Endothelial cell of umbilical vein (primary cell): ENCODE data around the gene ARHGAP31. TPM values are rescaled to one million over a fixed set of nuclear protein-coding genes. Genes with fewer than 3 reads are reported as not detected.

Experiments
- BruUV-seq: library from RNA; stranded (reverse); fragments of 400-500 nt; replicated peaks from 2 replicates; lab custom pipeline; 2021; lab: Mats Ljungman, UMichigan
- CTCF ChIA-PET: fragments of 300-600, 350-600 bp; sonication (Branson Sonifier 250); formaldehyde crosslinking; loops from one replicate; lab custom pipeline; 2021; ENCODE audit warnings: antibody characterized with exemption, inconsistent platforms; lab: Charles Lee
- POLR2A ChIA-PET: fragments of 300-600, 350-600 bp; sonication (Branson Sonifier 250); formaldehyde crosslinking; loops from one replicate; lab custom pipeline; 2021; ENCODE audit warnings: antibody characterized with exemption, inconsistent platforms; lab: Charles Lee
- DNase-seq: peaks from one replicate; pipeline ENCODE4 v3.0.0-alpha.2; 2011; ENCODE audit warnings: low read depth, low spot score
- FAIRE-seq: peaks from 2 replicates; lab custom pipeline; 2011; peaks lifted over from hg19 to GRCh38; lab: Jason Lieb, UNC
- H2AFZ ChIP-seq: 2 replicates; pipeline ENCODE4 v1.6.0; 2012; ENCODE audit warnings: low read depth, low read length, control low read depth, inconsistent platforms
- H3K27ac ChIP-seq: 2 replicates; pipeline ENCODE4 v1.5.1; 2011; ENCODE audit warnings: low read depth, mild to moderate bottlenecking, control low read depth, low read length, moderate library complexity; ENCODE audit not compliant: insufficient read depth
- H3K27me3 ChIP-seq, 2 experiments: 2 replicates each; pipeline versions ENCODE4 v1.6.0 to v1.6.1; 2011; ENCODE audit warnings: low read length in 2 of 2, mixed read lengths in 1 of 2; ENCODE audit not compliant: control insufficient read depth in 2 of 2, insufficient read depth in 2 of 2
- H3K36me3 ChIP-seq, 2 experiments: 2 replicates in 1 of 2; 3 replicates in 1 of 2; pipeline ENCODE4 v1.5.1; 2011; ENCODE audit warnings: low read length in 2 of 2, mild to moderate bottlenecking in 1 of 2, moderate library complexity in 1 of 2; ENCODE audit not compliant: control insufficient read depth in 2 of 2, insufficient read depth in 2 of 2; ENCODE audit errors: extremely low read depth in 1 of 2
- H3K4me1 ChIP-seq: 3 replicates; pipeline ENCODE4 v1.5.1; 2011; ENCODE audit warnings: mild to moderate bottlenecking, low read length; ENCODE audit not compliant: control insufficient read depth, insufficient read depth; ENCODE audit errors: extremely low read depth
- H3K4me2 ChIP-seq: 2 replicates; pipeline ENCODE4 v1.6.1; 2011; ENCODE audit warnings: low read length, control low read depth, mixed read lengths; ENCODE audit not compliant: insufficient read depth
- H3K4me3 ChIP-seq, 3 experiments: fragments of 200-600 bp in 1 of 3; sonication (generic), shearing (Covaris generic) in 1 of 3; replicated peaks in 1 of 3; 2 replicates each; pipeline ENCODE4 v1.5.1; 2011 to 2016; ENCODE audit warnings: control low read depth in 3 of 3, low read length in 3 of 3, mild to moderate bottlenecking in 2 of 3, inconsistent platforms in 1 of 3, low read depth in 1 of 3, moderate library complexity in 1 of 3; ENCODE audit not compliant: insufficient read depth in 1 of 3
- H3K79me2 ChIP-seq: 2 replicates; pipeline ENCODE4 v1.6.0; 2012; ENCODE audit warnings: low read length, inconsistent platforms; ENCODE audit not compliant: control insufficient read depth, insufficient read depth
- H3K9ac ChIP-seq: replicated peaks from 2 replicates; pipeline ENCODE3; 2011; ENCODE audit warnings: low read length, control low read depth; ENCODE audit not compliant: insufficient read depth; ENCODE audit errors: extremely low read depth
- H3K9me1 ChIP-seq: replicated peaks from 3 replicates; pipeline ENCODE4 v1.6.0; 2011; ENCODE audit warnings: mild to moderate bottlenecking, low read length; ENCODE audit not compliant: control insufficient read depth, insufficient read depth; ENCODE audit errors: extremely low read depth
- H3K9me3 ChIP-seq: replicated peaks from 2 replicates; pipeline ENCODE4 v1.5.1; 2012; ENCODE audit warnings: low read length, inconsistent platforms; ENCODE audit not compliant: control insufficient read depth, insufficient read depth
- H4K20me1 ChIP-seq: replicated peaks from 2 replicates; pipeline ENCODE3; 2011; ENCODE audit warnings: mild to moderate bottlenecking, low read length; ENCODE audit not compliant: control insufficient read depth, insufficient read depth; ENCODE audit errors: extremely low read depth
- EZH2 ChIP-seq: IDR thresholded peaks from 2 replicates; pipeline ENCODE4 v1.6.1; 2012; ENCODE audit warnings: borderline replicate concordance, low read depth, mild to moderate bottlenecking, moderate library complexity, low read length, inconsistent platforms; ENCODE audit not compliant: severe bottlenecking
- GATA2 ChIP-seq: IDR thresholded peaks from 2 replicates; pipeline ENCODE4 v1.7.0; 2011; ENCODE audit warnings: low read depth, mild to moderate bottlenecking, moderate library complexity, mixed read lengths, low read length; ENCODE audit not compliant: insufficient read length, insufficient read depth
- JUN ChIP-seq: IDR thresholded peaks from 2 replicates; pipeline ENCODE4 v1.6.1; 2011; ENCODE audit warnings: borderline replicate concordance, low read depth; ENCODE audit not compliant: insufficient read length, insufficient read depth
- MYC ChIP-seq: IDR thresholded peaks from one replicate; pipeline ENCODE4 v1.6.1; 2011; ENCODE audit warnings: mild to moderate bottlenecking, low read depth, low read length
- POLR2A ChIP-seq: IDR thresholded peaks from 2 replicates; pipeline ENCODE4 v1.6.1; 2012; ENCODE audit warnings: low read depth, mild to moderate bottlenecking, control low read depth, low read length
- POLR2AphosphoS5 ChIP-seq: IDR thresholded peaks from 2 replicates; pipeline ENCODE4 v1.6.1; 2012; ENCODE audit warnings: low read depth, mild to moderate bottlenecking, control low read depth, low read length, moderate library complexity; ENCODE audit not compliant: insufficient read depth
- dilution Hi-C: fragments of 300-500 bp; cut with MboI; formaldehyde crosslinking; loops from one replicate; pipeline ENCODE4 v1.15.0; 2019; ENCODE audit warnings: low sequenced_read_pairs; ENCODE audit not compliant: extremely low pct_ligation_motif_present
- intact Hi-C: fragments of 100-400 bp; cut with micrococcal nuclease; formaldehyde crosslinking; loops from one replicate; pipeline ENCODE4 v1.10.0; 2022
- polyA plus RNA-seq, 4 experiments: library from polyadenylated mRNA; depleted of rRNA in 3 of 4; stranded (reverse) in 3 of 4; unstranded in 1 of 4; fragments of >200 nt; gene quantifications; 2 replicates each; pipeline versions ENCODE4 v1.2.1 to v1.2.3, GENCODE V29; 2011 to 2012; ENCODE audit warnings: missing spikeins in 1 of 4
- total RNA-seq: library from RNA; stranded (reverse); gene quantifications from 2 replicates; pipeline ENCODE4 v1.2.3, GENCODE V29; 2021
- TF ChIP-seq, protein P1 (sequence below): IDR thresholded peaks from 2 replicates; pipeline ENCODE4 v1.6.1; 2011; ENCODE audit not compliant: insufficient read depth, insufficient read length
- TF ChIP-seq, protein P2 (sequence below), 2 donors: IDR thresholded peaks; 1 replicate in 1 of 2; 2 replicates in 1 of 2; pipeline ENCODE4 v1.5.1; 2011; ENCODE audit warnings: low read length in 2 of 2, mild to moderate bottlenecking in 2 of 2, moderate library complexity in 2 of 2, control low read depth in 1 of 2, inconsistent platforms in 1 of 2, low read depth in 1 of 2; ENCODE audit not compliant: insufficient read depth in 1 of 2; ENCODE audit errors: extremely low read depth in 1 of 2

ARHGAP31 gene
- total and polyA plus RNA-seq, 2 donors (not counting 3 experiments of a cell fraction or from before 2014, with no cell fraction given), result 25.5 to 65.8 TPM

DNA sequence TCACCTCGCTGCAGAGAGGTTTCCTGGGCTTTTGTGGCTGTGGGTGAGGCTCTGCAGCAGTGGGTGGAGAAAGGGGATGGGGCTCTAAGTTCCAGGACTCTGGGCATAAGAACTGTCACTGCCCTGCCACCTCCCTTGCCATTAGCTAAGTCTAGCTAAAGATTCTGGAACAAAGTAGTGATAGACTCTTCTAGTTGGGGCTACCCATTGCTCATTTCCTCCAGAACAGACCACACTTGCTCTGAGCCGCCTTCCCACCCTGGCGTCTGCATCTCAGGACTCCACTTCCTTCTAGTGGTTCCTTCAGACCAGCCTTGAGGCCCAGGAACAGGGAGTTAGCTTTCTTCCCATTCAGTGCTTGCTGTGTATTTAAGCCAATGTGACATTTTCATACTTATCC is 7.5 kb downstream of the ARHGAP31 start:
- H3K36me3 ChIP-seq, result peaks cover 6% of the 10 kb centered on the region in 2 experiments
- H4K20me1 ChIP-seq, result peaks cover 2% of the 10 kb centered on the region
- H2AFZ ChIP-seq, result no peak overlapping the region
- intact Hi-C loops, result no loop called here
- peaks cover 48% of the 10 kb centered on the region for H3K4me1 ChIP-seq
- H3K27ac ChIP-seq, result no peak overlapping the region
- no peaks in the 10 kb centered on the region for H3K9me1 ChIP-seq
- H3K27me3 ChIP-seq, result no peaks in the 10 kb centered on the region
- no TSS peak for BruUV-seq
- FAIRE-seq (no peak), DNase-seq (no peak)
- H3K9ac ChIP-seq, result no peak overlapping the region
- peaks cover 96% of the 10 kb centered on the region for H3K79me2 ChIP-seq
- no peak overlapping the region for H3K4me2 ChIP-seq
- TF ChIP-seq, protein P1, sequence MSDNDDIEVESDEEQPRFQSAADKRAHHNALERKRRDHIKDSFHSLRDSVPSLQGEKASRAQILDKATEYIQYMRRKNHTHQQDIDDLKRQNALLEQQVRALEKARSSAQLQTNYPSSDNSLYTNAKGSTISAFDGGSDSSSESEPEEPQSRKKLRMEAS, result no peak
- TF ChIP-seq JUN (no peak), MYC (no peak), POLR2A (no peak), GATA2 (no peak), EZH2 (no peak), POLR2AphosphoS5 (no peak)
- TF ChIP-seq, protein P2, sequence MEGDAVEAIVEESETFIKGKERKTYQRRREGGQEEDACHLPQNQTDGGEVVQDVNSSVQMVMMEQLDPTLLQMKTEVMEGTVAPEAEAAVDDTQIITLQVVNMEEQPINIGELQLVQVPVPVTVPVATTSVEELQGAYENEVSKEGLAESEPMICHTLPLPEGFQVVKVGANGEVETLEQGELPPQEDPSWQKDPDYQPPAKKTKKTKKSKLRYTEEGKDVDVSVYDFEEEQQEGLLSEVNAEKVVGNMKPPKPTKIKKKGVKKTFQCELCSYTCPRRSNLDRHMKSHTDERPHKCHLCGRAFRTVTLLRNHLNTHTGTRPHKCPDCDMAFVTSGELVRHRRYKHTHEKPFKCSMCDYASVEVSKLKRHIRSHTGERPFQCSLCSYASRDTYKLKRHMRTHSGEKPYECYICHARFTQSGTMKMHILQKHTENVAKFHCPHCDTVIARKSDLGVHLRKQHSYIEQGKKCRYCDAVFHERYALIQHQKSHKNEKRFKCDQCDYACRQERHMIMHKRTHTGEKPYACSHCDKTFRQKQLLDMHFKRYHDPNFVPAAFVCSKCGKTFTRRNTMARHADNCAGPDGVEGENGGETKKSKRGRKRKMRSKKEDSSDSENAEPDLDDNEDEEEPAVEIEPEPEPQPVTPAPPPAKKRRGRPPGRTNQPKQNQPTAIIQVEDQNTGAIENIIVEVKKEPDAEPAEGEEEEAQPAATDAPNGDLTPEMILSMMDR (IDR thresholded peaks at IDR 0.05; ENCODE audit: extremely low read depth in 1 of 2, insufficient read depth in 1 of 2, low read depth in 1 of 2, low read length in 2 of 2), result no peak
- dilution Hi-C loops, result no loop called here
- no peak overlapping the region for H3K4me3 ChIP-seq
- ChIA-PET CTCF (interaction anchor here (1.3 to 1.7 kb wide), 2 partner anchors 21 to 51 kb away, joined by 3 to 7 read pairs; no protein-coding TSS in a partner anchor), POLR2A (interaction anchor here (0.9 kb wide), 1 partner anchor 15 kb away, joined by 5 read pairs; no protein-coding TSS in a partner anchor)
- no peaks in the 10 kb centered on the region for H3K9me3 ChIP-seq
